ENCODE measurements around the gene OSGIN1. TPM values are rescaled to one million over a fixed set of nuclear protein-coding genes. Genes with fewer than 3 reads are reported as not detected.

The OSGIN1 gene
- total RNA-seq, 4 donors from 2014 or later: 17.3 to 99.7 (median 75.2) TPM

DNA sequence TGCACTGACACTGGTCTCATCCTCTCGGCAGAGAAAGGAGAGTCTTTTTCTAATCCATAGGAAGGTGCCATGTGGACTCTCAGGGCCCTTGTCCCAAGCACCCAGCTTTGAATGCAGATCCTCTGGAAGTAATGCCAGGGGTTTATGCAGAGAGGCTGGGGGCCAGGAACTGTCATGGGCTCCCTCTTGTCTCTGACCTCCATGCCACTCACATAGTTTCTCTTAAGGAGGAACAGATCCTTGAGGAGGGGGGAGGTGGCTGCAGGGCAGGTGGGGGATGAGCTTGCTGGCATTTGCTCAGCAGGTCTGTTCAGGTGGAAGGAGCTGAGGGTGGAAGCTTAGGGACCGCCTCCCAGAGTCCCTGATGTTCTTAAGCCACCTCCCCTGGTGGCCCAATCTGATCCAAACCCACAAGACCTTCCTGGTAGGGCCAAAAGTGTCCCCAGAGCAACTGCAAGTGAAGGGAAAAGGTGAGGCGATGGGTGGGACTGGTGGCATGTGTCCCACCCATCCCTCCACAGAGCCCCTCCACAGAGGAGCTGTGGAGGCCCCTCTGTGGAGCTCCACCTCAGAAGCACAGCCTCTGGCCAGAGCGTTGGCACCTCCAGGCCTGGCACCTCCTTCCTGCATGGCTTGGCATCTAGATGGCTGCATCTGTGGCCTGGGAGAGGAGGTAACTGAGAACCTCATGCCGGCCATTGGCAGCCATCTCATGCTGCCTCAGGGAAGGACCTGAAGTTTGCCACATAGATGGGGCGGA, 24.2 kb downstream of the OSGIN1 start:
- H3K36me3 ChIP-seq: no peaks in the 10 kb centered on the region
- no peaks in the 10 kb centered on the region for H3K9me3 ChIP-seq
- no peak overlapping the region for H3K27ac ChIP-seq
- no peak for TF ChIP-seq CTCF (IDR thresholded peaks at IDR 0.05)
- TF ChIP-seq POLR2A (IDR thresholded peaks at IDR 0.05): no peak
- no peaks in the 10 kb centered on the region for H3K4me1 ChIP-seq
- no peak for DNase-seq
- H3K4me3 ChIP-seq: no peak overlapping the region
- no peaks in the 10 kb centered on the region for H3K27me3 ChIP-seq

GRCh38 chr16:83978401-83978904, 25.4 kb downstream of the OSGIN1 start:
- H3K4me1 ChIP-seq: no peaks in the 10 kb centered on the region
- H3K36me3 ChIP-seq: no peaks in the 10 kb centered on the region
- no peaks in the 10 kb centered on the region for H3K9me3 ChIP-seq
- no peaks in the 10 kb centered on the region for H3K27me3 ChIP-seq
- no peak for DNase-seq
- TF ChIP-seq CTCF (IDR thresholded peaks at IDR 0.05) (no peak), POLR2A (IDR thresholded peaks at IDR 0.05) (no peak)
- no peak overlapping the region for H3K27ac ChIP-seq
- H3K4me3 ChIP-seq: no peak overlapping the region

DNA sequence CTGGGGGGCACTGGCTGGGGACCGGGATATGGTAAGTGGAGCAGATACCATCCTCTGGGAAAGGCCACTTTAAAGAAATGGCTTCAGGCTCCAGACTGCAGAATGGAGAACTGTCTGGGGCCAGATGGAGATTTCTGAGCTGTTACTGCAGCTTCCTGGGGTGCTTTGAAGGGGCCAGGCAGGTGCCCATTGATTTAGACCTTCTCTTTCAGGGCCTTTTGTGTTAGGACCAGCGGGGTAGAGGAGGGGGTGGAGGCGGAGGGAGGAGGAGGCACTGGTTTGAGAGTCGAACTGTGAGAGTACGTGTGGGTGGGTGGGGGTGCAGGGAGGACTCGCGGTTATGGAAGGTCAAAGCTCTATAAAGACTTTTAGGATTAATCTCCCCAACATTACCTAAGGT, 26.4 kb downstream of the OSGIN1 start:
- no peaks in the 10 kb centered on the region for H3K9me3 ChIP-seq
- H3K4me1 ChIP-seq: no peaks in the 10 kb centered on the region
- DNase-seq: no peak
- no peak for TF ChIP-seq CTCF (IDR thresholded peaks at IDR 0.05)
- H3K27me3 ChIP-seq: no peaks in the 10 kb centered on the region
- H3K4me3 ChIP-seq: no peak overlapping the region
- H3K27ac ChIP-seq: no peak overlapping the region
- no peaks in the 10 kb centered on the region for H3K36me3 ChIP-seq

DNA sequence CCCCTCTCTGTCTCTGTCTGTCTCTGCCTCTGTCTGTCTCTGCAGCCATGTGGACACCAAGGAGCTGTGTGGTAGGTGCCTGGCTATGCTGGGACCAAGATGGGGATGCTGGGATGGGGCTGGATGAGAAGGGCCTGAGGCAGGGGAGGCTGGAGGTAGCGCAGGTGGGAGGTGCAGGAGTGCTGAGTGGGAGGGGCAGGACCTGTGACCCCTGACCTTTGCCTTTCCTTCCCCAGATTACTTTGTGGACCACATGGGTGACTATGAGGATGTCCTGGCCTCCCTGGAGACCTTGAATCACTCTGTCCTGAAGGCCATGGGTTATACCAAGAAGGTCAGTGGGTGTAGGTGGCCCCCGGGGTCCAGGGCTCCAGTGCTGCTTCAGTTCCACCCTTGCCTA, 27.8 kb downstream of the OSGIN1 start:
- no peaks in the 10 kb centered on the region for H3K9me3 ChIP-seq
- no peak for DNase-seq
- TF ChIP-seq CTCF (IDR thresholded peaks at IDR 0.05) (no peak), POLR2A (IDR thresholded peaks at IDR 0.05) (no peak)
- no peaks in the 10 kb centered on the region for H3K4me1 ChIP-seq
- H3K36me3 ChIP-seq: no peaks in the 10 kb centered on the region
- no peak overlapping the region for H3K4me3 ChIP-seq
- H3K27me3 ChIP-seq: no peaks in the 10 kb centered on the region
- no peak overlapping the region for H3K27ac ChIP-seq

DNA sequence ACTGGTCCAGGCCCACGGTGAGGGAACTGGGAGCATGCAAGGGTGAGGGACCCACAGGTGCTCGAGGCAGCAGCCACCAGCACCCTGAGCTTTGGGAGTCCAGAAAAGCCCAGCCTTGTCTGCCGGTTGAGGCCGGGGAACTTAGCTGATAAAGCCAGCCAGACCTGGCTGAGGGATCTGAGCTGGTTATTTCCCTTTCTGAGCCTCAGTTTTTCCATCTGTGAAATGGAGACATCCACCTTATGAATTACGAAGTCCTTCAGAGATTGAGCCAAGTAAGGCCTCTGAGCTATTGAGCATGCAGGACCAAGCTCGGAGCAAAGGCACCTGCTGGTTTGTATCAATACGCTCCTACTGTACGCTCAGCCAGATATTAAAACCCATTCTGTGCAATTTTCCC, 28.8 kb downstream of the OSGIN1 start:
- H3K36me3 ChIP-seq: no peaks in the 10 kb centered on the region
- H3K27ac ChIP-seq: no peak overlapping the region
- H3K4me1 ChIP-seq: no peaks in the 10 kb centered on the region
- H3K9me3 ChIP-seq: no peaks in the 10 kb centered on the region
- no peaks in the 10 kb centered on the region for H3K27me3 ChIP-seq
- TF ChIP-seq CTCF (IDR thresholded peaks at IDR 0.05) (no peak), POLR2A (IDR thresholded peaks at IDR 0.05) (no peak)
- DNase-seq: no peak
- no peak overlapping the region for H3K4me3 ChIP-seq

Data from Peyer's patch (tissue), 4 donors.